GM20000 (cell line): ENCODE data around the gene RING1.

ENCODE experiments used
- DNase-seq: peaks from one replicate; pipeline ENCODE4 v3.0.0; 2012; ENCODE audit warnings: low spot score
- TF ChIP-seq, protein P1 (sequence below): IDR thresholded peaks from 2 replicates; pipeline ENCODE4 v1.5.1; 2012; ENCODE audit warnings: mild to moderate bottlenecking, control low read depth; ENCODE audit errors: extremely low read depth, missing control alignments

RING1 gene

DNA sequence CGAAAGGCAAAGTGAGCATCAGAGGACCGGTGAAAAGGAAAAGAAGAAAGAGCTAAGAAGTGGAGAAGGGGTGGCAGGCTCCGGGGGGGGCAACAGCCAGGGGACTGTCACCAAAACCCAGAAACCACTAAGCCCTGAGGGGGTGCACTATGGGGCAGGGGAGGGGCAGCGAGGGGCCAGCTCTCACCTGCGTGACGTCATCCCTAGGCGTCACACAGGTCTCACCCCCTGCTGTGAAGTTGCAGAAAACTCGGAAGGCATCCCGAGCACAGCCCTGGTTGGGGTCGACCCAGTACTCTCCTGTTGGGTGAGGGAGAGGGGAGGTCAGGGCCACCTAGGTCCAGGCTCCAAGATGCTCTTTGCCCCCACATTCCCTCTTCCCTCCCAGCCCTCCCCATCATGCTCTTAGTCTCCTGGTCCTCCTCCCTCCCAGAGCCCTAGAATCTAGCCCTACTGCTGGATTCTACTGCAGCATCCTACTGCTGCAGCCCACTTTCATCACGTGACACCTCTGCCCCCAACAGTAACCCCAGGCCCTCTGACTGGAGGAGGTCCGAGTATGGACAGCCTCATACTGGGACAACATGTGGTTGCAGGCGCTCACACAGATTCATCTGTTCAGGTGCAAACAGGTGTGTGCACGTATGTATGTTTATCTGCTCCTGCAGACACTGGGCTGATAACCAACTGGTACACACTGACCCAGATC is 43.5 kb upstream of the RING1 start:
- no peak for DNase-seq
- TF ChIP-seq, protein P1, sequence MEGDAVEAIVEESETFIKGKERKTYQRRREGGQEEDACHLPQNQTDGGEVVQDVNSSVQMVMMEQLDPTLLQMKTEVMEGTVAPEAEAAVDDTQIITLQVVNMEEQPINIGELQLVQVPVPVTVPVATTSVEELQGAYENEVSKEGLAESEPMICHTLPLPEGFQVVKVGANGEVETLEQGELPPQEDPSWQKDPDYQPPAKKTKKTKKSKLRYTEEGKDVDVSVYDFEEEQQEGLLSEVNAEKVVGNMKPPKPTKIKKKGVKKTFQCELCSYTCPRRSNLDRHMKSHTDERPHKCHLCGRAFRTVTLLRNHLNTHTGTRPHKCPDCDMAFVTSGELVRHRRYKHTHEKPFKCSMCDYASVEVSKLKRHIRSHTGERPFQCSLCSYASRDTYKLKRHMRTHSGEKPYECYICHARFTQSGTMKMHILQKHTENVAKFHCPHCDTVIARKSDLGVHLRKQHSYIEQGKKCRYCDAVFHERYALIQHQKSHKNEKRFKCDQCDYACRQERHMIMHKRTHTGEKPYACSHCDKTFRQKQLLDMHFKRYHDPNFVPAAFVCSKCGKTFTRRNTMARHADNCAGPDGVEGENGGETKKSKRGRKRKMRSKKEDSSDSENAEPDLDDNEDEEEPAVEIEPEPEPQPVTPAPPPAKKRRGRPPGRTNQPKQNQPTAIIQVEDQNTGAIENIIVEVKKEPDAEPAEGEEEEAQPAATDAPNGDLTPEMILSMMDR = no peak

DNA sequence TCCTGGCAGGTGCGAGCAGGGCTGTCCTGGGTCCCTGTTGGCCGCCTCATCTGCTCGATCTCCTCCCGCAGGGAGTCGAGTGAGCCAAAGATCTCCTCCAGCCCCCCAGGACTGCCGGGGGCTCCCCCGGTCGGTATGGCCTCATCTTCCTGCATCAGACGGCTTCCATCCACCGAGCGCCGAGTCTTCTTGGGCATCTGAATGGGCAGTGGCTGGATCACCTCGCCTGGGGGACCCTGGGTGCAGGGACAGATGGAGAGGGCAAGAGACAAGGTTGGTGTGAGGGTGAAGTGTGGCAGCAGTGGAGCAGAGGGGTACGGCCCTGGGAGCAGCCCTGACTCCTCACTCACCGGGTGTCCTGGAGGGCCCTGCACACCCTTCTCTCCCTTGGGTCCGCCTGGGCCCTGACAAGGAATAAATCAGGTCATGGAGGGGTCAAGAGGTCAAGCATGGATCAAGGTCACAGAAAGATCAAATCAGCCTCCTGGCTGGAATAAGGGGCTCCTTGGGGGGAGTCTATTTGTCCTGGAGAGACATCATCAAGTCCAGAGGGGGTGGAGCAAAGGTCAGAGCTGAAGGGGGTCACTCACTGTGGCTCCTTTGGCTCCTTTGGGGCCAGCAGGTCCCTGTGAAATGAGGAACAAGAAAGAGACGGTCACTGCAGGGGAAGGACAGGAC is 42.6 kb upstream of the RING1 start:
- TF ChIP-seq, protein P1 = no peak
- no peak for DNase-seq

DNA sequence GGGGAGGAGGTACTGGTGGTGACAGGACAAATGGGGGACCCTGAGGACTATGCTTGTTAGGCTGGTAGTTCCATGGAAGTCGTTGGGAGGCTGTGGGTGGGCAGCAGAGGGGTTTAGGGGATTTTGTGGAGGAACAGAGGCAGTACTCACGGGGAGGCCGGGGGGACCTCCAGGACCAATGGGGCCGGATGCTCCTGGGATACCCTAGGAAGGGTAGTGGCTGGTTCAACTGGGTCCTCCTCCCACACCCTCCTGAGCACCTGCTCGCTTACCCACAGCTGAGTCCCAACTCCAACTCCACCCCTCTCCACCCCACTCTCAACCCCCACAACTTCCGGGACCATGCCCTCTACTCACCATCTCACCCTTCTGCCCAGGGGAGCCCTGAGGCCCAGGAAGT is 41.9 kb upstream of the RING1 start:
- TF ChIP-seq, protein P1 = no peak
- no peak for DNase-seq

DNA sequence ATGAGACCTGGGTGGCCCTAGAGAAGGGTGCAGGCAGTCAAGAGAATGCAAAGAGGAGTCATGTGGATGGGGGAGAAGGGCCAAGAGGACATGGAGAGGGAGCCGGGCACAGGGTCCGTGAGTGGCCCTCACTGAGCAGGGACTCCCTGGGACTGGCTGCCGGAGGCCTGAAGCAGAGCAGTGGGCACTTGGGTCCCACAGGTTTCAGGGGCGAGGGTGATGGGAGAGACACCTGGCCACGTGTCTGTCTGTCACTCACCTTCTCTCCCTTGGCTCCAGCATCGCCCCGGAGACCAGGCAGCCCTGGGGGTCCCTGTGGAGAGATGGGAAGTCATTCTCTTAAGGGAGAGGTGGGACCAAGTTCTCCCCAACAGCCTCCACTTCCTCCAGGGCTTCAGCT is 41.5 kb upstream of the RING1 start:
- TF ChIP-seq, protein P1 = no peak

DNA sequence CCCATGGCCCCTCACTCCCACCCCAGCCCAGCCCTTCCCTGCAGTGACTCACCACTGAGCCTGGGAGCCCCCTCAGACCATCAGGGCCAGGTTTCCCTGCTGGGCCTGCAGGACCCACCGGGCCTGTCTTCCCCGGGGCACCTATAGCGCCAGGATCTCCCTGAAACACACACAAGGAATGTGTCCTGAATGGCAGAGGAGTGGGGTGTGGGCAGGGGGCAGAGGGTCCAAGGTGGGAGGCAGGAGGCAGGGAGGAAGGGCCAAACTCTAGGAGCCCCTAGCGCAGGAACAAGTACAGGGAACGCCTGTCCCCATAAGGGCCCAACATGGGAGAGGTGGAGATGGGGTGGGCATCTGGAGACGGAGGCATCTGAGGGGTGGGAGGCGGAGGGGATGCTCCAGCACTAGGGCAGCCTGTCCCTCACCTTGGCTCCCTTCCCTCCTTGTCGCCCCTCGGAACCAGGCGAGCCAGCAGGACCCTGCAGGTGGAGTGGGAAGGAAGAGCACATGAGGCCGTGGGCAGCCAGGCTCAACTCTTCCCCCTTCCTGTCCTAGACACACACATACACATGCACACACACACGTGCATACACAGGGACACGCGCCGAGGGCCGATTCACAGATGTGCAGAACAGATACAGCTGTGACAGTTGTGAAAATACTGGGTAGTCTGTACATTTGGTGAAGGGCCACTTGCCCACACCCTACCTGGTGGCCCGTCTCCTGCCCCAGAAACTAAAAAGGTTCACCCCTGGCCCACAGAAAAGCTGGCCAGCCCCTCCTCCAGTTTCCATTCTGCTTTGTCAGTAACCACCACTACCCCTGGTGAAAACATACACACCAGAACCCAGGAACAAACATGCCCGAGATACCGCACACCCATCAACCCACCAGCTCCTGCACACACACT is 40.7 kb upstream of the RING1 start:
- TF ChIP-seq, protein P1 = no peak
- no peak for DNase-seq

More for the DNA sequence above, 41.5 kb upstream of the RING1 start:
- no peak for DNase-seq

DNA sequence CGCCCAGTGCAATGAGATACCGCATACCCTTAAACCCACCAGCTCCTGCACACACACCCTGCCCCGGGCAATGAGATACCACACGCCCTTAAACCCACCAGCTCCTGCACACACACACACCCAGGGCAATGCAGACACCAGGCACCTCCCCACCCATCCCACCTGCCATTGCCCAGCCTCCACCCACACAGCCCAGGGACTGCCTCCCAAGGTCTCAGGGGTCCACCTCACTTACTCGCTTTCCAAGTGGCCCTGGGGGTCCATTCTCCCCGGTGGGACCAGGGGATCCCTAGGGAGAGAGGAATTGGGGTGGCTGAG is 40.1 kb upstream of the RING1 start:
- DNase-seq = no peak
- TF ChIP-seq, protein P1 = no peak

DNA sequence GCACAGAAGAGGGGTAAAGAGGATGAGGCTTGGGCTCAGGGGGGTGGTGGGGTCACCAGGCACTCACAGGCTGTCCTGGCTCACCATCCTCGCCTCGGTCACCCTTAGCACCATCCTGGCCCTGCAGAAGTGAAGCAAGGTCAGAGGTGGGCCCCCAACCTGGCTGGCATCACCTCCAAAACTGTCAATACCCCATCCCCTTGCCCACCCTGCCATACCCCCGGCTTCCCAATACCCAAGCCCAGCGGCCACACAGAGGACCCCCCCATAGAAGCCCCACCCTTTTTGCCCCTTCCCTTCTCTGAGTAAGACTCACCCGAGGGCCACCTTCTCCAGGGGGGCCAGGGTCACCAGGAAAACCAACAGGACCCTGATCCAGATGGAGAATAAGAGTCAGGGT is 39.7 kb upstream of the RING1 start:
- no peak for DNase-seq
- TF ChIP-seq, protein P1 = no peak
